GM11168 (cell line): ENCODE data around the gene CFP.

Experiments used
- in situ Hi-C: fragments of 300-500 bp; cut with MboI; formaldehyde crosslinking; loops from one replicate; pipeline ENCODE4 v1.12.0; 2022; ENCODE audit warnings: low sequenced_read_pairs; ENCODE audit not compliant: unreplicated experiment

The CFP gene

GRCh38 chrX:47643926-47644325 is 14.2 kb upstream of the CFP start:
- in situ Hi-C loops = no loop called here

- in situ Hi-C loops = no loop called here
Observed at GRCh38 chrX:47638816-47639215, 9.1 kb upstream of the CFP start.

- in situ Hi-C loops = no loop called here
Observed at GRCh38 chrX:47637546-47638195, 7.9 kb upstream of the CFP start.

GRCh38 chrX:47634871-47635575 is 5.3 kb upstream of the CFP start:
- in situ Hi-C loops = no loop called here

GRCh38 chrX:47633689-47634590 is 4.2 kb upstream of the CFP start:
- in situ Hi-C loops = no loop called here

- in situ Hi-C loops = no loop called here
Observed at GRCh38 chrX:47632666-47633065, 2.9 kb upstream of the CFP start.

- in situ Hi-C loops = no loop called here
Observed at GRCh38 chrX:47631676-47632075, 1.9 kb upstream of the CFP start.

GRCh38 chrX:47628982-47629381 is 748 bp downstream of the CFP start:
- in situ Hi-C loops = no loop called here

- in situ Hi-C loops = no loop called here
Observed at GRCh38 chrX:47625365-47625764, 4.4 kb downstream of the CFP start.

- in situ Hi-C loops = no loop called here
Observed at GRCh38 chrX:47623540-47624027, 6.1 kb downstream of the CFP start.

- in situ Hi-C loops = no loop called here
Observed at GRCh38 chrX:47621851-47622250, 7.9 kb downstream of the CFP start.

- in situ Hi-C loops = no loop called here
Observed at GRCh38 chrX:47620303-47620685, 9.4 kb downstream of the CFP start.

- in situ Hi-C loops = no loop called here
Observed at GRCh38 chrX:47619486-47620302, 10.0 kb downstream of the CFP start, which contains the start of gene SYN1. SYN1 (minus strand) TSS chrX:47619857; CDS start chrX:47619728, 129 bp downstream.

GRCh38 chrX:47618923-47619485 is 10.7 kb downstream of the CFP start:
- in situ Hi-C loops = no loop called here

GRCh38 chrX:47614618-47615017 is 15.1 kb downstream of the CFP start:
- in situ Hi-C loops = no loop called here

GRCh38 chrX:47613082-47613481 is 16.6 kb downstream of the CFP start:
- in situ Hi-C loops = no loop called here

GRCh38 chrX:47612418-47612817 is 17.3 kb downstream of the CFP start:
- in situ Hi-C loops = no loop called here

GRCh38 chrX:47611926-47612325 is 17.8 kb downstream of the CFP start:
- in situ Hi-C loops = no loop called here

- in situ Hi-C loops = no loop called here
Observed at GRCh38 chrX:47611489-47611888, 18.2 kb downstream of the CFP start.

- in situ Hi-C loops = no loop called here
Observed at GRCh38 chrX:47610511-47610910, 19.2 kb downstream of the CFP start.
